ENCODE measurements around the gene S1PR4. TPM values are rescaled to one million over a fixed set of nuclear protein-coding genes. Genes with fewer than 3 reads are reported as not detected.
"Not testable (repeated sequence)": the region's sequence is repeated elsewhere in the genome, so short reads cannot be mapped to it uniquely, and the experiment has no call there.

Gene S1PR4
- polyA plus RNA-seq, 3 donors, result 1.5 to 8.3 (median 8.2) TPM

- H3K27ac ChIP-seq (ENCODE audit: low read depth, low read length), result not testable (repeated sequence)
- 77 to 91% (median 85%) methylated on average over 6 of the region's 6 CpGs for WGBS, 3 donors
Measured at GRCh38 chr19:3172673-3173000, 5.9 kb upstream of the S1PR4 start.

- 46 to 54% (median 54%) methylated on average over 17 of the region's 17 CpGs for WGBS, 3 donors
- no peak overlapping the region for H3K27ac ChIP-seq (ENCODE audit: low read depth, low read length)
Measured at GRCh38 chr19:3175781-3176714, 2.5 kb upstream of the S1PR4 start.

DNA sequence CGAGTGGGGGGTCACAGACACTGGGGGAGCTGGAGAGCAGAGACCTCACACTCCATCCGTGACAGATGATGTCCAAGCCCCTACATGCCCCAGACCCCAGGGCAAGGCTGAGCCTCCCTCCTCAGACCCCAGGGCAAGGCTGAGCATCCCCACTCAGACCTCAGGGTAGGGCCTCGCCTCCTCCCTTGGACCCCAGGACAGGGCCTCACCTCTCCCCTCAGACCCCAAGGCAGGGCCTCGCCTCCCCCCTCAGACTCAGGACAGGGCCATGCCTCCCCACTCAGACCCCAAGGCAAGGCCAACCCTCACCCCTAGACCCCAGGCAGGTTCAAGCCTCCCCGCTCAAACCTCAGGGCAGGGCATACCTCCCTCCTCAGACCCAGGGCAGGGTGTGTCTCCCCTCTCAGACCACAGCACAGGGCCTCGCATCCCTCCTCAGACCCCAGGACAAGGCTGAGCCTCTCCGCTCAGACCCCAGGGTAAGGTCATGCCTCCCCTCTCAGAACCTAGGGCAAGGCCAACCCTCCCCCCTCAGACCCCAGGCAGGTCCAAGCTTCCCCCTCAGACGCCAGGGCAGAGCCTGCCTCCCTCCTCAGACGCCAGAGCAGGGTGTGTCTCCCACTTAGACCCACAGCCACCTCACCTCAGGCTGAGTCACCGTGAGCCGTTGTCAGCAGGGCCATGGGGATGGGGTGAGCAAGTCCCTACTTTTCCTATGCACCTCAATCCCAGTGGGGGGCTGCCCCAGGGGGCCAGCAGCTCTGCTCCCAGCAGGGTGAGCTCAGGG lies 1.7 kb upstream of the S1PR4 start:
- WGBS, 3 donors, result 59 to 78% (median 67%) methylated on average over 10 to 11 of the region's 11 CpGs
- H3K27ac ChIP-seq (ENCODE audit: low read depth, low read length), result no peak overlapping the region

DNA sequence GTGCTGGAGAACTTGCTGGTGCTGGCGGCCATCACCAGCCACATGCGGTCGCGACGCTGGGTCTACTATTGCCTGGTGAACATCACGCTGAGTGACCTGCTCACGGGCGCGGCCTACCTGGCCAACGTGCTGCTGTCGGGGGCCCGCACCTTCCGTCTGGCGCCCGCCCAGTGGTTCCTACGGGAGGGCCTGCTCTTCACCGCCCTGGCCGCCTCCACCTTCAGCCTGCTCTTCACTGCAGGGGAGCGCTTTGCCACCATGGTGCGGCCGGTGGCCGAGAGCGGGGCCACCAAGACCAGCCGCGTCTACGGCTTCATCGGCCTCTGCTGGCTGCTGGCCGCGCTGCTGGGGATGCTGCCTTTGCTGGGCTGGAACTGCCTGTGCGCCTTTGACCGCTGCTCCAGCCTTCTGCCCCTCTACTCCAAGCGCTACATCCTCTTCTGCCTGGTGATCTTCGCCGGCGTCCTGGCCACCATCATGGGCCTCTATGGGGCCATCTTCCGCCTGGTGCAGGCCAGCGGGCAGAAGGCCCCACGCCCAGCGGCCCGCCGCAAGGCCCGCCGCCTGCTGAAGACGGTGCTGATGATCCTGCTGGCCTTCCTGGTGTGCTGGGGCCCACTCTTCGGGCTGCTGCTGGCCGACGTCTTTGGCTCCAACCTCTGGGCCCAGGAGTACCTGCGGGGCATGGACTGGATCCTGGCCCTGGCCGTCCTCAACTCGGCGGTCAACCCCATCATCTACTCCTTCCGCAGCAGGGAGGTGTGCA lies 587 bp downstream of the S1PR4 start:
- H3K27ac ChIP-seq (ENCODE audit: low read depth, low read length), result no peak overlapping the region
- WGBS, 3 donors, result 50 to 89% (median 57%) methylated on average over 45 to 52 of the region's 52 CpGs

- no peak overlapping the region for H3K27ac ChIP-seq (ENCODE audit: low read depth, low read length)
- 58 to 86% (median 62%) methylated on average over 30 to 31 of the region's 31 CpGs for WGBS, 3 donors
Measured at GRCh38 chr19:3179739-3180293, 1.2 kb downstream of the S1PR4 start.

- WGBS, 3 donors, result 68 to 79% (median 77%) methylated on average over 13 of the region's 13 CpGs
- peak overlapping the region; percentile 1 for H3K27ac ChIP-seq (ENCODE audit: low read depth, low read length)
Measured at GRCh38 chr19:3183721-3184641, 5.4 kb downstream of the S1PR4 start.

- 13 to 19% (median 14%) methylated on average over 14 of the region's 14 CpGs for WGBS, 3 donors
Measured at GRCh38 chr19:3184847-3185460, 6.4 kb downstream of the S1PR4 start.

DNA sequence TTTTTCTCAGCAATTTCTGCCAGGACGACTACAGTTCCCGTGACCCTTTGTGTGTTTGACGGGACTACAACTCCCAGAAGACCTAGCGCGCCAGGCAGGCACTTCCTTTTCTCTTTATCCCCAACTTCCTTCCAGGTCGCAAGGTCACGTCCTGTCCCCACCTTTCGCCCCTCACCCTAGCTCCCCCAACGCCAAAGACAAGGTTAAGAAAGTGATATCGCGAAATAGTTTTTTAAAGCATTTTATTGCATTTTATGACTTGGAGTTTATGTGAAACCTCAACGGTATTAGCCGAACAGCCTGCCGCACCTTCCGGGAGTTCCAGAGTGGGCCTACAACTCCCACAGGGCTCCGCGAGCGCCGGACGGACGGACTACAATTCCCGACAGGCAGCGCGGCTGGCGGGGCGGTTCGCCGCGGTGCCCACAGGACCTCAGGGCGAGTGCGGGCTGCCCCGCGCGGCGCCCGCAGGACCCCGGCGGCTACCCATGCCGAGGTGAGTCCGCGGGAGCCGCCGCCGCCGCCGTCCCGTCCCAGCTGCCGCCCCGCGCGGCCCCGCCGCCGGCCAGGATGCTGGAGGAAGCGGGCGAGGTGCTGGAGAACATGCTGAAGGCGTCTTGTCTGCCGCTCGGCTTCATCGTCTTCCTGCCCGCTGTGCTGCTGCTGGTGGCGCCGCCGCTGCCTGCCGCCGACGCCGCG lies 7.0 kb downstream of the S1PR4 start, which contains the start of gene NCLN:
NCLN (plus strand) TSS at position 470 of the 699 bp plus-strand sequence; CDS start at position 571, 101 bp downstream.
- no peak within 1 kb of the TSS for H3K27ac ChIP-seq (ENCODE audit: low read depth, low read length)
- 0% methylated on average over 51 to 69 of the region's 69 CpGs for WGBS, 3 donors

More at GRCh38 chr19:3184847-3185460, 6.4 kb downstream of the S1PR4 start:
- no peak overlapping the region for H3K27ac ChIP-seq (ENCODE audit: low read depth, low read length)

GRCh38 chr19:3186160-3186688 lies 7.7 kb downstream of the S1PR4 start:
- no peak overlapping the region for H3K27ac ChIP-seq (ENCODE audit: low read depth, low read length)
- 0% methylated on average over 29 to 38 of the region's 38 CpGs for WGBS, 3 donors

DNA sequence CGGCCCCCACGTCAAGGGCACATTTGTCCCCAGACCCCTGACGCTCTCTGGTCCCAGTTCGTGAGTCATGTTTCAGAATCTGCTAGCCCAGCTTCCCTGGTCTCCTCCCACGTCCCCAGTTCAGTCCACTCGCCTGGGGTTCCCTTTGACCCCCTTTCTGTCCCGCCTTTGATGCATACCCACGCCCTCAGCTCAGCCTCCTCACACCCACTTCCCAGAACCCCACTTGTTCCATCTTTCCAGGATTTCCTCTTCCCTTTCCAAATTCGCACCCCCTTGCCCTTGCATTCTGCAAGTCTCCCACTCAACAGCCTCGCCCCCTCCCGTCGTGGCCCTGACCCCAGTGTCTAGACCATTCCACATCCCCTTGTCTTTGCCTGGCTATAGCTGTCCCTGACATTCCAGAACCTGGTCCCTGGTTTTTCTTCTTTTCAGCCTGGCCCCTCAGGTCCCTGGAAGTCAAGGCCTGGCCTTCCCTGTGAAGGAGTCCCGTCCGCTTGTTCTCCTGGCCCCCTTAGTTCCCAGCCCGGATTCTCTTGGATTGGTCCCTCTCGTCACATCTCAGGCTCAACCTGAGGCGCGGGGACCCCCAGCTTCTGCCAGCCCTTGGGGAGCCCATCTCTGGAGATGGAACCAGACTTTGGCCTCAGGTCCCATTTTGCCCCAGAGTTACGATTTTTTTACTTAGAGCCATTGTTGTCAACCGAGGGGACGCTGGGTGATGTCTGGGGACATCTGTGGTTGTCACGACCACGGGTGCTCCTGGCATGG lies 8.5 kb downstream of the S1PR4 start:
- H3K27ac ChIP-seq (ENCODE audit: low read depth, low read length), result no peak overlapping the region
- 63 to 64% (median 63%) methylated on average over 23 of the region's 23 CpGs for WGBS, 3 donors

DNA sequence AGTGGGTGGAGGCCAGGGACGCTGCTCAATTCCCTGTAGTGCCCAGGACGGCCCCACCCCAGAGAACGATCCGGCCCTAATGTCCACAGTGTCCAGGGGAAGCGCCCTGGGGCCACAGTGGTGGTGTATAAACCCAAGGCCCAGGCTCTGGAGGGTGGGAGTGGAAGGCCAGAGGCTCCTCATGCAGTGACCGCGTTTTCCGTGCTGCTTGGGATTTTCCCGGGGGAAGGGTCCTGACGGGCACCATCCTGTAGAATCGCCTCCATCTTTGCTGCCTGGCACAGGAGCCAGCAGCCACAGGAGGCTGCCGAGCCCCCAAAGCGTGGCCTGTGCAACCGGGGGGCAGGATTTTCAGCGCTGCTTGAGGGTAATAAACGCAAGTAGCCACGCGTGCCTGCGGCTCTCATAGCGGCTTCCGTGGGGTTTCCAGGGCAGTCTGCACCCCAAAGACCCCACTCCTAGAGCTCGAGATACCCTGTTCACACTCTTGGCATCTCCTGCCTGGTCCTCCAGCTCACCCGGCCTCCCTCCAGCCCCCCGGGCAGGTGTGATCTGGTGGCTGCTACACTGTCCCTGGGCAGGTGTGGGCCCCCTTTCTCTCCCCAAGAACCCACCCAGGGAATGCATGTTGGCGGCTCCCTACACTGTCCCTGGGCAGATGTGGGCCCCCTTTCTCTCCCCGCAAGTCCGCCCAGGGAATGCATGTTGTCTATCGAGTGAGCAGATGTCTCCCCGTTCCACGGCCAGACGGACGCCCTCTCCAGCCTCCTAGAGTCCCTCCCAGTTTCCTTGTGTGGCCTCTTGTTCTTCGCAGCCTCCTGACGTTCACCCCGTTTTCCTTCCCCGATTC lies 9.3 kb downstream of the S1PR4 start:
- 81 to 89% (median 83%) methylated on average over 36 of the region's 36 CpGs for WGBS, 3 donors
- no peak overlapping the region for H3K27ac ChIP-seq (ENCODE audit: low read depth, low read length)

DNA sequence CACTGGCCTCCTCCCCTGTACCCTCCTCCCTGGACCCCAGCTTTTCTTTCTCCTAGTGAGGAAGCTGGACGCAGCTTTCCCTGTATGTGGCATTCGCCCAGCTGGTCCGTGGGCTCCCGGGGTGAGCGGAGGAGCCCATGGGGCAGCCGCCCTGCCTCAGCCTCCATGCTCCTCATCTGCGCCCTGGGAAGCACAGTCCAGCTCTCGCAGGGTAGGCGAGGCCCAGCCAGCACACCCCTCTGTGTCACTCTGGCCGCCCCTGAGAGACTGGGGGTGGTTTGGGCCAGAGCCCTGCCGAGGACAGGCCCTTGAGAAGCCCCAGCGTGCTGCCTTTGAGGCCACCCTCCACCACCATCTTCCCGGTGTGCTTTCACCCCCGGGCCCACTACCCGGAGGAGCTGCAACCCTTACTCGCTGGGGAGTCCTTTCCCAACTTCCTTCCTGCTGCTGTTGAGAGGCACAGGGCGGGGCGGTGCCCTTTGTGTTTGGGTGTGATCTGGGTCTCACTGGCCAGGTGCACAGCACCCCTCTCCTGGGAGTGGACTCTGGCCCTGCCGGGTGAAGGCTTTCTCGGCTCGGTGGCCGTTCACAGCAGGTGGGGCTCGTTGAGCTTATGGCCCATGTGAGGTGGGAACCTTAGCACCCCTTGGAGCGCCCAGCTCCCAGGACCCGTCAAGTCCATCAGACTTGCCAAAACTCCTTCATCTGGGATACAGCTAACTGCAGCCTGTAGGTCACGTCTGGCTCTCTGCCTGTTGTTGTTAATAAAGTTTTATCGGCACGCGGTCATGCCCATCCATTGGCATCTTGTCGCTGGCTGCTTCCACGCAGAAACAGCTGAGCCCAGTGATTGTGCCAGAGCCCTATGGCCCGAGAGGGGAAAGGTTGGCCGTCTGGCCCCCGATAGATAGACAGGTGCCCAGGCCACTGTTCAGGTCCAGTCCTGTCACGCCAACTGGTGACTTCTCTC lies 10.3 kb downstream of the S1PR4 start:
- no peak overlapping the region for H3K27ac ChIP-seq (ENCODE audit: low read depth, low read length)
- WGBS, 3 donors, result 72 to 91% (median 77%) methylated on average over 35 of the region's 35 CpGs

DNA sequence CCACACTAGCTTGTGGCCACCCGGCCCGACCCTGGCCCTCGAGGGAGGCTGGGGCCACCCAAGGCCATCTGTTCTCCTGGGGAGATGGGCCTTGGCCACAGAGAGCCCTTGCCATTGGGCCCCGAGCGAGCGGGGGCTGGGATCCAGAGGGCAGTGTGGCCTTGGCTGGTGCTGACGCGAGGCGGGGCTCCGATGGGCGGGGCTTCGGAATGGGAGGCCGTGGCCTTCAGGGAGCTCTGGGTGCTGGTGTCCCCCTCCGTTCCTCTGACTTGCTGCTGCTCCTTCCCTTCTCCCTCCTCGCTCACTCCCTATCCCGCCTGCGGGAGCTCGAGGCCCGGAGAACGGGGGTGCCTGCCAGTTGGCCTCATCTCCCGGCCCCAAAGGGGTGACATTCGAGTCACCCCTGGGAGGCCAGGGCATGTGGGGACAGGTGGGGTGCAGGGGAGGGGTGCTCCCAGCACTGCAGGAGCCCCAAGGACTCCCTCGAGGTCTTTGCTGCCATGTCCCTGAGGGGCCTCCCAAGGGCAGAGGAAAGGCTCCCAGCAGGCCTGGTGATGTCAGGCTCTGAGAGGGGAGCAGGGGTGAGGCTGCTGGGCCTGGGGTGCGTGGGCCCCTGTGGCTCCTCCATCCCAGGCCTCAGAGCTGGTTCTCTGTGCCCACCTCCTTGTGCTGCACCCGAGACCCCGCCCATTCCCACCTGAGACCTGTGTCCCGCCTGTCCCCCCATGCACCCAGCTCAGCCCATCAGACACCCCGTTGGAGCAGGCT lies 11.3 kb downstream of the S1PR4 start:
- no peak overlapping the region for H3K27ac ChIP-seq (ENCODE audit: low read depth, low read length)
- WGBS, 3 donors, result 51 to 92% (median 86%) methylated on average over 27 to 28 of the region's 28 CpGs

Measured in adipose tissue (tissue), 3 donors.